GM23338 (cell line): Measurements from ENCODE around the gene RICTOR. TPM values are rescaled to one million over a fixed set of nuclear protein-coding genes. Genes with fewer than 3 reads are reported as not detected.

Experiments used
- ATAC-seq: fragments of 200-7000 bp; cut with Tn5 transposase; 3 replicates; pipeline ENCODE4 v1.9.1; 2020
- DNase-seq: peaks from one replicate; pipeline ENCODE4 v3.0.0-alpha.2; 2015; ENCODE audit warnings: low spot score
- H2AFZ ChIP-seq: fragments of 200-600 bp; sonication (generic); 2 replicates; pipeline ENCODE4 v1.8.0; 2016; ENCODE audit warnings: antibody characterized with exemption, mild to moderate bottlenecking, moderate library complexity
- H3F3A ChIP-seq: fragments of 200-600 bp; sonication (generic); replicated peaks from 2 replicates; pipeline ENCODE4 v1.8.0; 2017; ENCODE audit warnings: antibody characterized with exemption, mixed run types, low read depth
- H3K27ac ChIP-seq: fragments of 200-600 bp; sonication (generic); 2 replicates; pipeline ENCODE4 v1.6.1; 2016; ENCODE audit warnings: low read depth
- H3K27me3 ChIP-seq: fragments of 200-600 bp; sonication (generic); 2 replicates; pipeline ENCODE4 v1.8.0; 2016; ENCODE audit warnings: mild to moderate bottlenecking, mixed run types, moderate library complexity; ENCODE audit not compliant: insufficient read depth
- H3K36me3 ChIP-seq: fragments of 200-600 bp; sonication (generic); 2 replicates; pipeline ENCODE4 v1.8.0; 2016; ENCODE audit warnings: mild to moderate bottlenecking; ENCODE audit not compliant: insufficient read depth
- H3K4me1 ChIP-seq: fragments of 200-600 bp; sonication (generic); 2 replicates; pipeline ENCODE4 v1.8.0; 2016; ENCODE audit warnings: mild to moderate bottlenecking, moderate library complexity; ENCODE audit not compliant: insufficient read depth
- H3K4me2 ChIP-seq: fragments of 200-600 bp; sonication (generic); 2 replicates; pipeline ENCODE4 v1.7.1; 2017; ENCODE audit warnings: mixed run types
- H3K4me3 ChIP-seq: fragments of 200-600 bp; sonication (generic); 2 replicates; pipeline ENCODE4 v1.6.1; 2016; ENCODE audit warnings: mixed run types
- H3K79me2 ChIP-seq: fragments of 200-600 bp; sonication (generic); replicated peaks from 2 replicates; pipeline ENCODE4 v1.8.0; 2017; ENCODE audit warnings: mild to moderate bottlenecking; ENCODE audit not compliant: insufficient read depth
- H3K9me2 ChIP-seq: fragments of 200-600 bp; sonication (generic); 2 replicates; pipeline ENCODE4 v1.8.0; 2017; ENCODE audit not compliant: insufficient read depth
- H4K20me1 ChIP-seq: fragments of 200-600 bp; sonication (generic); replicated peaks from 2 replicates; pipeline ENCODE4 v1.8.0; 2017; ENCODE audit warnings: mild to moderate bottlenecking; ENCODE audit not compliant: insufficient read depth
- H3K27ac Mint-ChIP-seq: 2 replicates; pipeline ENCODE4 v1.8.0; 2020; ENCODE audit warnings: inconsistent platforms, mild to moderate bottlenecking, moderate library complexity, mixed read lengths
- H3K27me3 Mint-ChIP-seq: 3 replicates; pipeline ENCODE4 v1.8.0; 2022; ENCODE audit warnings: low read depth, mild to moderate bottlenecking, moderate library complexity, mixed read lengths, inconsistent platforms; ENCODE audit not compliant: insufficient read depth, poor library complexity
- H3K36me3 Mint-ChIP-seq: 3 replicates; pipeline ENCODE4 v1.8.0; 2021; ENCODE audit warnings: low read depth, mild to moderate bottlenecking, inconsistent platforms, moderate library complexity, mixed read lengths
- H3K4me1 Mint-ChIP-seq: 3 replicates; pipeline ENCODE4 v1.8.0; 2020; ENCODE audit warnings: mild to moderate bottlenecking, inconsistent platforms, mixed read lengths
- H3K4me3 Mint-ChIP-seq: 3 replicates; pipeline ENCODE4 v1.8.0; 2021; ENCODE audit warnings: moderate library complexity, mild to moderate bottlenecking, inconsistent platforms, mixed read lengths
- H3K9me3 Mint-ChIP-seq: 3 replicates; pipeline ENCODE4 v1.8.0; 2020; ENCODE audit warnings: moderate library complexity, mild to moderate bottlenecking, inconsistent platforms, mixed read lengths
- CREB1 ChIP-seq: fragments of 250-450 bp; sonication (Bioruptor Pico); IDR thresholded peaks from 2 replicates; pipeline ENCODE4 v1.5.0; 2020; ENCODE audit warnings: low read depth, mild to moderate bottlenecking, moderate library complexity
- JUNB ChIP-seq: IDR thresholded peaks from one replicate; pipeline ENCODE4 v1.6.1; 2016; ENCODE audit warnings: antibody characterized with exemption; ENCODE audit not compliant: unreplicated experiment
- STAT1 ChIP-seq: IDR thresholded peaks from one replicate; pipeline ENCODE4 v1.6.1; 2016; ENCODE audit warnings: antibody characterized with exemption; ENCODE audit not compliant: unreplicated experiment
- polyA plus RNA-seq: library from polyadenylated mRNA; unstranded; fragments of >200 nt; fragmentation: Nextera tagmentation; extraction: Ambion mirVana; gene quantifications from 2 replicates; pipeline ENCODE4 v1.2.1, GENCODE V29; 2016
- total RNA-seq: library from RNA; depleted of rRNA; stranded (reverse); fragments of >200 nt; shearing (Covaris generic); gene quantifications from 2 replicates; pipeline ENCODE4 v1.2.3, GENCODE V29; 2014
- TF ChIP-seq, protein P1 (sequence below): fragments of 250-450 bp; sonication (Bioruptor Pico); IDR thresholded peaks from 2 replicates; pipeline ENCODE4 v1.5.0; 2020; ENCODE audit warnings: mild to moderate bottlenecking, moderate library complexity
- TF ChIP-seq, protein P2 (sequence below): IDR thresholded peaks from 2 replicates; pipeline ENCODE4 v1.6.1; 2016; ENCODE audit warnings: antibody characterized with exemption

The RICTOR gene
- total and polyA plus RNA-seq, 2 experiments from 2014 or later = 9.9 to 27.4 TPM

DNA sequence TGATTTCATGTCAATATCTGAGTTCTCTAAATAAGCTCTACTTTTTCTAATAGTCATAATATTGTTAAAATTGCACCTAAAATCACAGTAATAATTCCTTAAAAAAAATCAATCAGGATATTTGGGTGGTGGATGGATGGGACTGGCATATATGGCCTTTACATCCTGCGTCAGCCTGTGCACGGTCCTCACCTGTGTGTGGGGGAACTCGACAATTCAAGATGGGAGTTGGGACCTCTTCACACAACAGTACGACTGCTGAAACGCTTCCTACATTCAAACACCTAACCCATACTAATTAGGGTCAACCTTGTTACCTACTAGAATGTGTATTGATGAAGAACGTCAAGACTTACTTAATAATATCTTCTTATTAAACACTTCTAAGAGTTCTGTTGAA, 137.9 kb downstream of the RICTOR start (continued):
- TF ChIP-seq, protein P1, sequence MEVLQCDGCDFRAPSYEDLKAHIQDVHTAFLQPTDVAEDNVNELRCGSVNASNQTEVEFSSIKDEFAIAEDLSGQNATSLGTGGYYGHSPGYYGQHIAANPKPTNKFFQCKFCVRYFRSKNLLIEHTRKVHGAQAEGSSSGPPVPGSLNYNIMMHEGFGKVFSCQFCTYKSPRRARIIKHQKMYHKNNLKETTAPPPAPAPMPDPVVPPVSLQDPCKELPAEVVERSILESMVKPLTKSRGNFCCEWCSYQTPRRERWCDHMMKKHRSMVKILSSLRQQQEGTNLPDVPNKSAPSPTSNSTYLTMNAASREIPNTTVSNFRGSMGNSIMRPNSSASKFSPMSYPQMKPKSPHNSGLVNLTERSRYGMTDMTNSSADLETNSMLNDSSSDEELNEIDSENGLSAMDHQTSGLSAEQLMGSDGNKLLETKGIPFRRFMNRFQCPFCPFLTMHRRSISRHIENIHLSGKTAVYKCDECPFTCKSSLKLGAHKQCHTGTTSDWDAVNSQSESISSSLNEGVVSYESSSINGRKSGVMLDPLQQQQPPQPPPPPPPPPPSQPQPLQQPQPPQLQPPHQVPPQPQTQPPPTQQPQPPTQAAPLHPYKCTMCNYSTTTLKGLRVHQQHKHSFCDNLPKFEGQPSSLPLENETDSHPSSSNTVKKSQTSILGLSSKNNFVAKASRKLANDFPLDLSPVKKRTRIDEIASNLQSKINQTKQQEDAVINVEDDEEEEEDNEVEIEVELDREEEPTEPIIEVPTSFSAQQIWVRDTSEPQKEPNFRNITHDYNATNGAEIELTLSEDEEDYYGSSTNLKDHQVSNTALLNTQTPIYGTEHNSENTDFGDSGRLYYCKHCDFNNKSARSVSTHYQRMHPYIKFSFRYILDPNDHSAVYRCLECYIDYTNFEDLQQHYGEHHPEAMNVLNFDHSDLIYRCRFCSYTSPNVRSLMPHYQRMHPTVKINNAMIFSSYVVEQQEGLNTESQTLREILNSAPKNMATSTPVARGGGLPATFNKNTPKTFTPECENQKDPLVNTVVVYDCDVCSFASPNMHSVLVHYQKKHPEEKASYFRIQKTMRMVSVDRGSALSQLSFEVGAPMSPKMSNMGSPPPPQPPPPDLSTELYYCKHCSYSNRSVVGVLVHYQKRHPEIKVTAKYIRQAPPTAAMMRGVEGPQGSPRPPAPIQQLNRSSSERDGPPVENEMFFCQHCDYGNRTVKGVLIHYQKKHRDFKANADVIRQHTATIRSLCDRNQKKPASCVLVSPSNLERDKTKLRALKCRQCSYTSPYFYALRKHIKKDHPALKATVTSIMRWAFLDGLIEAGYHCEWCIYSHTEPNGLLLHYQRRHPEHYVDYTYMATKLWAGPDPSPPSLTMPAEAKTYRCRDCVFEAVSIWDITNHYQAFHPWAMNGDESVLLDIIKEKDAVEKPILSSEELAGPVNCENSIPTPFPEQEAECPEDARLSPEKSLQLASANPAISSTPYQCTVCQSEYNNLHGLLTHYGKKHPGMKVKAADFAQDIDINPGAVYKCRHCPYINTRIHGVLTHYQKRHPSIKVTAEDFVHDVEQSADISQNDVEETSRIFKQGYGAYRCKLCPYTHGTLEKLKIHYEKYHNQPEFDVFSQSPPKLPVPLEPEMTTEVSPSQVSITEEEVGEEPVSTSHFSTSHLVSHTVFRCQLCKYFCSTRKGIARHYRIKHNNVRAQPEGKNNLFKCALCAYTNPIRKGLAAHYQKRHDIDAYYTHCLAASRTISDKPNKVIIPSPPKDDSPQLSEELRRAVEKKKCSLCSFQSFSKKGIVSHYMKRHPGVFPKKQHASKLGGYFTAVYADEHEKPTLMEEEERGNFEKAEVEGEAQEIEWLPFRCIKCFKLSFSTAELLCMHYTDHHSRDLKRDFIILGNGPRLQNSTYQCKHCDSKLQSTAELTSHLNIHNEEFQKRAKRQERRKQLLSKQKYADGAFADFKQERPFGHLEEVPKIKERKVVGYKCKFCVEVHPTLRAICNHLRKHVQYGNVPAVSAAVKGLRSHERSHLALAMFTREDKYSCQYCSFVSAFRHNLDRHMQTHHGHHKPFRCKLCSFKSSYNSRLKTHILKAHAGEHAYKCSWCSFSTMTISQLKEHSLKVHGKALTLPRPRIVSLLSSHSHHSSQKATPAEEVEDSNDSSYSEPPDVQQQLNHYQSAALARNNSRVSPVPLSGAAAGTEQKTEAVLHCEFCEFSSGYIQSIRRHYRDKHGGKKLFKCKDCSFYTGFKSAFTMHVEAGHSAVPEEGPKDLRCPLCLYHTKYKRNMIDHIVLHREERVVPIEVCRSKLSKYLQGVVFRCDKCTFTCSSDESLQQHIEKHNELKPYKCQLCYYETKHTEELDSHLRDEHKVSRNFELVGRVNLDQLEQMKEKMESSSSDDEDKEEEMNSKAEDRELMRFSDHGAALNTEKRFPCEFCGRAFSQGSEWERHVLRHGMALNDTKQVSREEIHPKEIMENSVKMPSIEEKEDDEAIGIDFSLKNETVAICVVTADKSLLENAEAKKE = no peak
- TF ChIP-seq STAT1 (no peak), CREB1 (CRISPR knock-in tag) (no peak), JUNB (no peak)
- TF ChIP-seq, protein P2, sequence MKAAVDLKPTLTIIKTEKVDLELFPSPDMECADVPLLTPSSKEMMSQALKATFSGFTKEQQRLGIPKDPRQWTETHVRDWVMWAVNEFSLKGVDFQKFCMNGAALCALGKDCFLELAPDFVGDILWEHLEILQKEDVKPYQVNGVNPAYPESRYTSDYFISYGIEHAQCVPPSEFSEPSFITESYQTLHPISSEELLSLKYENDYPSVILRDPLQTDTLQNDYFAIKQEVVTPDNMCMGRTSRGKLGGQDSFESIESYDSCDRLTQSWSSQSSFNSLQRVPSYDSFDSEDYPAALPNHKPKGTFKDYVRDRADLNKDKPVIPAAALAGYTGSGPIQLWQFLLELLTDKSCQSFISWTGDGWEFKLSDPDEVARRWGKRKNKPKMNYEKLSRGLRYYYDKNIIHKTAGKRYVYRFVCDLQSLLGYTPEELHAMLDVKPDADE = no peak

DNA sequence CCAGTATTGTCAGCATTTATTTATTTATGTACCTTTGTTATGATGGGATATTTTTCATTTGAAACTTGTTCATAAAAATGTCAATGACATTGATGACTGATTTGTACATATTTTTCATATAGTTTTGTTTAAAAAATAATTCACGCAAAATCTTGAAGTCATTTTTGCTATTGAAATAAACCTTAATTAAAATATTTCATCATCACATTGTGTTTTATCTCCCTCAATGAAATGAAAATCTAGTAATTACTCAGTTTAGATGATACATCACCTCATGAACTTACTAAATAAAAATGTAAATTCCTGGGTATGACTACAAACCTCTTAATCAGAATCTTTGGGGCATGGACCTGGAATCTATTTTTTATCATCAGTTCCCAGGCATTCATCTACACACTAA, 138.8 kb downstream of the RICTOR start:
- Histone ChIP-seq H3K36me3 (no peaks in the 10 kb centered on the region; the same call in 1 of the 2 replicates), H3K79me2 (no peaks in the 10 kb centered on the region), H3F3A (no peaks in the 10 kb centered on the region), H3K4me3 (no peak overlapping the region), H4K20me1 (no peaks in the 10 kb centered on the region), H3K4me1 (peaks cover 1% of the 10 kb centered on the region), H3K4me2 (no peak overlapping the region), H3K27me3 (no peaks in the 10 kb centered on the region), H2AFZ (no peak overlapping the region), H3K9me2 (peaks cover 4% of the 10 kb centered on the region; the same call in 1 of the 2 replicates), H3K27ac (no peak overlapping the region)
- H3K27me3 Mint-ChIP-seq = peaks cover 8% of the 10 kb centered on the region
- ATAC-seq (no peak), DNase-seq (no peak)
- peaks cover 12% of the 10 kb centered on the region; the same call in 2 of the 3 replicates for H3K4me1 Mint-ChIP-seq
- no peak overlapping the region for H3K4me3 Mint-ChIP-seq
- no peaks in the 10 kb centered on the region for H3K36me3 Mint-ChIP-seq
- TF ChIP-seq, protein P1 = no peak
- TF ChIP-seq JUNB = no peak
- no peak for TF ChIP-seq STAT1
- no peaks in the 10 kb centered on the region for H3K9me3 Mint-ChIP-seq
- H3K27ac Mint-ChIP-seq = no peak overlapping the region
